Lower lobe of right lung (tissue), 2 donors: ENCODE data around the gene NLRC3. TPM values are rescaled to one million over a fixed set of nuclear protein-coding genes. Genes with fewer than 3 reads are reported as not detected.

ENCODE experiments used
- ATAC-seq, 2 donors: fragments of 200-7000 bp; cut with Tn5 transposase; one replicate each; pipeline ENCODE4 v1.9.1; 2020 to 2022; ENCODE audit warnings: mild to moderate bottlenecking in 2 of 2, moderate library complexity in 2 of 2
- DNase-seq: peaks from one replicate; pipeline ENCODE4 v3.0.0-alpha.2; 2020
- H3K27ac ChIP-seq: fragments of 200-600 bp; one replicate; pipeline ENCODE4 v1.8.0; 2022
- H3K27me3 ChIP-seq: fragments of 200-600 bp; one replicate; pipeline ENCODE4 v1.8.0; 2022; ENCODE audit warnings: low read depth
- H3K36me3 ChIP-seq: fragments of 200-600 bp; one replicate; pipeline ENCODE4 v1.8.0; 2022; ENCODE audit warnings: mild to moderate bottlenecking
- H3K4me1 ChIP-seq: fragments of 200-600 bp; one replicate; pipeline ENCODE4 v1.8.0; 2022
- H3K4me3 ChIP-seq: fragments of 200-600 bp; one replicate; pipeline ENCODE4 v1.8.0; 2022; ENCODE audit warnings: mild to moderate bottlenecking
- H3K9me3 ChIP-seq: fragments of 200-600 bp; one replicate; pipeline ENCODE4 v1.8.0; 2022
- intact Hi-C: fragments of 100-400 bp; cut with DNase I; formaldehyde crosslinking; loops from one replicate; pipeline ENCODE4 v1.11.0; 2022
- total RNA-seq: library from RNA; stranded (reverse); fragmentation: NEBNext Ultra II Directional; extraction: Animal tissue kit (Norgen Biotek cat#: 25700); gene quantifications from one replicate; pipeline ENCODE4 v1.2.1, GENCODE V29; 2021
- TF ChIP-seq, protein P1 (sequence below): fragments of 200-600 bp; IDR thresholded peaks from one replicate; pipeline ENCODE4 v1.8.0; 2022; ENCODE audit warnings: antibody characterized with exemption, mild to moderate bottlenecking
- donor health status: DM: no; HTN: yes; CAD: no; lungs with severe emphysema.

The NLRC3 gene
- total RNA-seq, 1 donor from 2014 or later, result 3.9 TPM

DNA sequence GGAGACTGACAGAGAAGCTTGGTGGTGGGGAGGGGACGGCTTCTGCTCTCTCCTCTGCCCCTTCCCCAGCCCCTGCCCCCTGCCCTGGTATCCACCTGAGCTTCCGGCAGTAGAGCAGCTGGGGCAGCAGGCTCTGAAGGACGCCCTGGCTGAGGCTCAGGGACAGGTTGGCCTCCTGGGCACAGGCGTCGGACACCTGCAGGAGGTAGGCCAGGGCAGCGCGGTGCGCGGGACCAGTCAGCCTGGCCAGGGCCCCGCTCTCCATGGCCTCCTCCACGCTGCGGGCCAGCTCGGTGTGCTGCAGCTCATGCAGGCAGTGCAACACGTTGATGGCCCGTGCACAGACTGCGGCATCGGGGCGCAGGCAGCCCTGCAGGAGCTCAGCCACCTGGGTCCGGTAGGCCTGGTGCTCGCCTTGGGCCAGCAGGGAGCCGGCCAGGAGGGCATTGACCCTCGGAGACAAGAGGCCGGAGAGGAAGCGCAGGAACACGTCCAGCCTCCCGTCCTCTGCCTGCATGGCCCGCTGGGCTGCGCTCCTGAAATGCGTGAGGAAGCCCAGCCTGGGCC, 14.2 kb downstream of the NLRC3 start:
- no peak overlapping the region for H3K27ac ChIP-seq
- no peaks in the 10 kb centered on the region for H3K4me1 ChIP-seq
- H3K9me3 ChIP-seq, result no peaks in the 10 kb centered on the region
- intact Hi-C loops, result no loop called here
- no peak overlapping the region for H3K4me3 ChIP-seq
- TF ChIP-seq, protein P1, sequence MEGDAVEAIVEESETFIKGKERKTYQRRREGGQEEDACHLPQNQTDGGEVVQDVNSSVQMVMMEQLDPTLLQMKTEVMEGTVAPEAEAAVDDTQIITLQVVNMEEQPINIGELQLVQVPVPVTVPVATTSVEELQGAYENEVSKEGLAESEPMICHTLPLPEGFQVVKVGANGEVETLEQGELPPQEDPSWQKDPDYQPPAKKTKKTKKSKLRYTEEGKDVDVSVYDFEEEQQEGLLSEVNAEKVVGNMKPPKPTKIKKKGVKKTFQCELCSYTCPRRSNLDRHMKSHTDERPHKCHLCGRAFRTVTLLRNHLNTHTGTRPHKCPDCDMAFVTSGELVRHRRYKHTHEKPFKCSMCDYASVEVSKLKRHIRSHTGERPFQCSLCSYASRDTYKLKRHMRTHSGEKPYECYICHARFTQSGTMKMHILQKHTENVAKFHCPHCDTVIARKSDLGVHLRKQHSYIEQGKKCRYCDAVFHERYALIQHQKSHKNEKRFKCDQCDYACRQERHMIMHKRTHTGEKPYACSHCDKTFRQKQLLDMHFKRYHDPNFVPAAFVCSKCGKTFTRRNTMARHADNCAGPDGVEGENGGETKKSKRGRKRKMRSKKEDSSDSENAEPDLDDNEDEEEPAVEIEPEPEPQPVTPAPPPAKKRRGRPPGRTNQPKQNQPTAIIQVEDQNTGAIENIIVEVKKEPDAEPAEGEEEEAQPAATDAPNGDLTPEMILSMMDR, result no peak
- H3K36me3 ChIP-seq, result peaks cover 30% of the 10 kb centered on the region
- H3K27me3 ChIP-seq, result no peaks in the 10 kb centered on the region
- DNase-seq (no peak), ATAC-seq (peak; percentile 12 to 16)

DNA sequence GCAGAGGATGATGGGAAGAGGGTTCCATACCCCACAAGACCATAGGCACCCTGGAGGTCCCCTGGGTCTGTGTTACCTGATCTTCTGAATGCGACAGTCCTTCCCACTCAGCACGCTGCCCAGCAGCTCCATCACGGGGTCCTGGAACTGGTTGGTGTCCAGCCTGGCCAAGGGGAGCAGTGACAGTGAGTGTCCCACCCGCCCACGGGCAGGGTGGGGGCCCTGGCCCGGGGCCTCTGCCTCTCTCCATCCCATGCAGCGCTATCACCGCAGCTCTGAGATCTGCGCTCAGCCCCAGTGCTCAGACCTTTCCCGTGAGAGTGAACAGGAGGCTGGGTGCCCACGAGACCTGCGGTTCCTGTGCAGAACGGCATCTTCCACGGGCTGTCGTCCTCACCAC, 15.6 kb downstream of the NLRC3 start:
- Histone ChIP-seq H3K9me3 (no peaks in the 10 kb centered on the region), H3K4me1 (no peaks in the 10 kb centered on the region), H3K27me3 (no peaks in the 10 kb centered on the region), H3K4me3 (no peak overlapping the region), H3K36me3 (peaks cover 34% of the 10 kb centered on the region), H3K27ac (no peak overlapping the region)
- DNase-seq (no peak), ATAC-seq (no peak)
- intact Hi-C loops, result no loop called here
- TF ChIP-seq, protein P1, result no peak

DNA sequence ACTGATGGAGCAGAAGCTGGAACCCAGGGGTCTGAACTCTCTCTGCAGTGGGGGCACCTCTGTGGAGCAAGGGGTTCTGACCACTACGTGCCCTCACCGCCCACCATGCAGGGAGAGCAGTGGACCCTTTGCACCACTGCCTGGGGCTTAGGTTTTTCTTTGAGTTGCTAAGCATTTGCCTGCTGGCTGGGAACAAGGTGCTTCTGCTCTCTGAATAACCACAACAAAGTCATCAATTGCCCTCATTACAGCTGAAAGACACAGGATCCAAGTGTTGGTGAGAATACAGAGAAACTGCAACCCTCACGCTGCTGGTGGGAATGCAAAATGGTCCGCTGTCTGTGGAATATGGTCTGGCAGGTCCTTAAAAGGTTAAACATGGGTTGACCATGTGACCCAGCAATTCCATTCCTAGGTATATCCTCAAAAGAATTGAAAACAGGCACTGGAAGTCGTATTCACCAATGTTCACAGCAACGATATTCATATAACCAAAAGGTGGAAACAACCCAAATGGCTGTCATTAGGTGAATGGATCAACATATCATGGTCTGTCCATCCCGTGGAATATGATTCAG, 22.8 kb downstream of the NLRC3 start:
- no peak overlapping the region for H3K27ac ChIP-seq
- DNase-seq (no peak), ATAC-seq (no peak)
- H3K9me3 ChIP-seq, result no peaks in the 10 kb centered on the region
- intact Hi-C loops, result no loop called here
- no peak overlapping the region for H3K4me3 ChIP-seq
- peaks cover 19% of the 10 kb centered on the region for H3K36me3 ChIP-seq
- H3K4me1 ChIP-seq, result no peaks in the 10 kb centered on the region
- H3K27me3 ChIP-seq, result no peaks in the 10 kb centered on the region
- TF ChIP-seq, protein P1, result no peak

DNA sequence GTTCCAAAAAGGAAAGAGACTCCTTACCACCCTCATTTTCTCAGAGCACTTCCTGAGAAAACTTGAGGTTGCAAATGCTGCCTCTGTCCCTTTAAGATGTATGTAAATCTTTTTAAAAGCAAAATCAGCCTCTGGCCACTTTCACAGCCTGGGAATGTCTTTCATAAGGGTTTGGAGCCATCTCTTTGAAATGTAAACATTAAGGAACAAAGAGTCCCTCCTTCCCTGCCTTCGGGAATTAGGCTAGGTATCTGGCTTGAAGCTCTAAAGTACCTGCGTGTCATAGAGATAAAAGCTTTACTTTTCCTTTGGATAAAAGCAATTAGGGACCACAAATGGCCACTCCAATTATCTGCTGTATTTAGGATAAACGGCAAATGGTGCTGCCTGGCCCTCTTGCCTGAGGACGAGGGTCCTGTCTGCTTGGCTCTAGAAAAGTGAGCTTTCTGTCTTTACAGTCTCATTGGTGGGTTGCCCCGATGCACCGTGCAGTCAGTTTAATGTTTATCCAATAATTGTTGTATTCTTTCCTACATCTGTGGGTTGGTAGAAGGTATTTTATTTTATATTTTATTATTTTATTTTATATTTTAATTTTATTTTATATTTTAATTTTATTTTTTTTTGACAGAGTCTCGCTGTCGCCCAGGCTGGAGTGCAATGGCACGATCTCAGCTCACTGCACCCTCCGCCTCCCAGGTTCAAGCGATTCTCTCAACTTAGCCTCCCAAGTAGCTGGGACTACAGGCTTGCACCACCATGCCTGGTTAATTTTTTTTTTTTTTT, 23.9 kb downstream of the NLRC3 start:
- Histone ChIP-seq H3K36me3 (peaks cover 20% of the 10 kb centered on the region), H3K4me3 (no peak overlapping the region), H3K27me3 (no peaks in the 10 kb centered on the region), H3K9me3 (no peaks in the 10 kb centered on the region), H3K4me1 (no peaks in the 10 kb centered on the region), H3K27ac (no peak overlapping the region)
- TF ChIP-seq, protein P1, result no peak
- ATAC-seq (no peak), DNase-seq (no peak)
- intact Hi-C loops, result no loop called here

DNA sequence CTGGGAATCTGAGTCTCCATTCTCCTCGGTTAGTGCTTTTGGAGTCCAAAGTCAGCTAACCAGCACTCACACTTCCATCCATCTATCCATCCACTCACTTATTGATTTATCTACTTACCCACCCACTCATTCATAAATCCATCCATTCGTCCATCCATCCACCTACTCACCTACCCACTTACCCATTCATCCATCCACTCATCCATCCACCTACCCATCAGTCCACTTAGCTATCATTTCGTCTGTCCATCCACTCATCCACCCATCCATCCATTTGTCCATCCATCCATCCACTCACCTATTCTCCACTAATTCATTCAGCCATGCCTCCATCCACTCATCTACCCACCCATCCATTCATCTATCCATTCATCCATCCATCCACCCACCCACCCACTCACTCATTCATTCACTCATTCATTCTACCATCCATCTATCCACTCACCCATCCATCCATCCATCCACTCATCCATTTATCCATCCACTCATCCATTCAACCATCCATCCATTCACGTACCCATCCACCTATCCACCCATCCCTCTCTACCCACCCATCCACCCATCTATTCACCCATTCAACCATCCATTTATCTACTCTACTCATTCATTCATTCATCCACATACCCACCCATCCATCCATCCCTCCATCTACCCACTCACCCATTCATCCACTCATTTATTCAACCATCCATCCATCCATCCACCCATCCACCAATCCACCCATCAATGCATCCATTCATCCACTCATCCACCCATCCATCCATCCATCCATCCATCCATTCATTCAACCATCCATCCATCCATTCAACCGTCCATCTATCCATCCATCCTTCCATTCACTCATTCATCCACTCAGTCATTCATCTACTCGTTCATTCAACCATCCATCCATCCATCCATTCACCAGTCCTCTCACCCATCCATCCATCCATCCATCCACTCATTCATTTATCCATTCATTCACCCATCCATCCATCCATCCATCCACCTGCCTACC, 26.1 kb downstream of the NLRC3 start:
- no peaks in the 10 kb centered on the region for H3K9me3 ChIP-seq
- no peak overlapping the region for H3K27ac ChIP-seq
- no peak for ATAC-seq
- H3K4me3 ChIP-seq, result no peak overlapping the region
- DNase-seq, result no peak
- H3K27me3 ChIP-seq, result no peaks in the 10 kb centered on the region
- H3K36me3 ChIP-seq, result peaks cover 19% of the 10 kb centered on the region
- TF ChIP-seq, protein P1, result no peak
- H3K4me1 ChIP-seq, result no peaks in the 10 kb centered on the region
- intact Hi-C loops, result no loop called here
